H1 (cell line): ENCODE measurements around the gene FUBP3. TPM values are rescaled to one million over a fixed set of nuclear protein-coding genes. Genes with fewer than 3 reads are reported as not detected.

Source experiments
- CTCF ChIA-PET: fragments of 300-600 bp; sonication (Branson Sonifier 250); formaldehyde crosslinking; loops from one replicate; lab custom pipeline; 2021; ENCODE audit not compliant: partially characterized antibody; lab: Charles Lee
- POLR2A ChIA-PET: fragments of 300-600 bp; sonication (Branson Sonifier 250); formaldehyde crosslinking; loops from one replicate; lab custom pipeline; 2021; ENCODE audit warnings: inconsistent platforms; ENCODE audit not compliant: partially characterized antibody; lab: Charles Lee
- DNase-seq, 2 experiments: peaks; one replicate each; pipeline versions ENCODE4 v3.0.0 to v3.0.0-alpha.2; 2010 to 2022; ENCODE audit warnings: low spot score in 2 of 2, low read depth in 1 of 2, mixed read lengths in 1 of 2
- FAIRE-seq: peaks from 2 replicates; lab custom pipeline; 2011; peaks lifted over from hg19 to GRCh38; lab: Jason Lieb, UNC
- H2AFZ ChIP-seq: 2 replicates; pipeline ENCODE4 v1.8.1; 2012; ENCODE audit warnings: low read length, inconsistent platforms
- H2AK5ac ChIP-seq: 2 replicates; pipeline ENCODE4 v1.6.1; 2013; ENCODE audit warnings: low read depth, low read length
- H2BK120ac ChIP-seq: replicated peaks from 2 replicates; pipeline ENCODE3; 2013; ENCODE audit warnings: low read depth, low read length, inconsistent platforms
- H2BK12ac ChIP-seq: 2 replicates; pipeline ENCODE4 v1.6.1; 2013; ENCODE audit warnings: low read depth, low read length
- H2BK15ac ChIP-seq: 2 replicates; pipeline ENCODE4 v1.6.1; 2013; ENCODE audit warnings: low read length
- H2BK20ac ChIP-seq: 2 replicates; pipeline ENCODE4 v1.6.1; 2013; ENCODE audit warnings: low read length
- H2BK5ac ChIP-seq: 2 replicates; pipeline ENCODE4 v1.6.1; 2013; ENCODE audit warnings: low read depth, low read length
- H3K14ac ChIP-seq: 2 replicates; pipeline ENCODE4 v1.6.1; 2013; ENCODE audit warnings: inconsistent platforms; ENCODE audit not compliant: insufficient read length
- H3K18ac ChIP-seq: 2 replicates; pipeline ENCODE4 v1.6.1; 2013; ENCODE audit warnings: low read length; ENCODE audit errors: extremely low read depth
- H3K23ac ChIP-seq: 2 replicates; pipeline ENCODE4 v1.6.1; 2013; ENCODE audit warnings: inconsistent platforms; ENCODE audit not compliant: insufficient read length
- H3K23me2 ChIP-seq: 2 replicates; pipeline ENCODE4 v1.6.1; 2013; ENCODE audit warnings: low read depth, low read length
- H3K27ac ChIP-seq: 2 replicates; pipeline ENCODE4 v1.6.1; 2011; ENCODE audit warnings: low read depth, low read length, inconsistent platforms
- H3K27me3 ChIP-seq, 4 experiments: replicated peaks in 1 of 4; 1 replicate in 1 of 4; 2 replicates in 3 of 4; pipeline versions ENCODE4 v1.6.1 to v1.8.1; 2011 to 2013; ENCODE audit warnings: low read length in 3 of 4, mild to moderate bottlenecking in 3 of 4, inconsistent platforms in 2 of 4, mixed read lengths in 2 of 4, moderate library complexity in 1 of 4; ENCODE audit not compliant: control insufficient read depth in 3 of 4, insufficient read depth in 3 of 4; ENCODE audit errors: extremely low read depth in 1 of 4
- H3K36me3 ChIP-seq, 4 experiments: 2 replicates each; pipeline versions ENCODE4 v1.6.1 to v1.8.1; 2011 to 2013; ENCODE audit warnings: mild to moderate bottlenecking in 4 of 4, low read length in 3 of 4, moderate library complexity in 2 of 4, control low read depth in 1 of 4, inconsistent platforms in 1 of 4; ENCODE audit not compliant: insufficient read depth in 4 of 4, control insufficient read depth in 2 of 4
- H3K4ac ChIP-seq: replicated peaks from 2 replicates; pipeline ENCODE3; 2013; ENCODE audit warnings: low read length, low read depth, mixed read lengths, inconsistent platforms; ENCODE audit not compliant: insufficient read length
- H3K4me1 ChIP-seq, 4 experiments: replicated peaks in 1 of 4; 1 replicate in 1 of 4; 2 replicates in 3 of 4; pipeline versions ENCODE4 v1.6.1 to v1.8.1; 2011 to 2013; ENCODE audit warnings: low read length in 3 of 4, inconsistent platforms in 2 of 4, mixed read lengths in 1 of 4; ENCODE audit not compliant: insufficient read depth in 4 of 4, control insufficient read depth in 3 of 4
- H3K4me2 ChIP-seq, 2 experiments: 2 replicates each; pipeline versions ENCODE4 v1.6.1 to v1.8.1; 2011 to 2013; ENCODE audit warnings: low read depth in 2 of 2, low read length in 2 of 2, control low read depth in 1 of 2, inconsistent platforms in 1 of 2, mild to moderate bottlenecking in 1 of 2; ENCODE audit not compliant: insufficient read depth in 1 of 2
- H3K4me3 ChIP-seq, 4 experiments: fragments of 200-600, 300-600 bp in 1 of 4; sonication (generic), shearing (Covaris generic), sonication (Bioruptor Twin) in 1 of 4; 2 replicates each; pipeline versions ENCODE4 v1.5.1 to v1.8.1; 2011 to 2016; ENCODE audit warnings: low read length in 4 of 4, low read depth in 3 of 4, control low read depth in 2 of 4, inconsistent platforms in 2 of 4, mild to moderate bottlenecking in 2 of 4, mixed read lengths in 1 of 4, moderate library complexity in 1 of 4; ENCODE audit not compliant: insufficient read depth in 2 of 4; ENCODE audit errors: extremely low read depth in 1 of 4
- H3K56ac ChIP-seq: replicated peaks from 2 replicates; pipeline ENCODE3; 2013; ENCODE audit warnings: low read depth, mild to moderate bottlenecking, mixed read lengths, low read length, inconsistent platforms; ENCODE audit not compliant: insufficient read length
- H3K79me1 ChIP-seq: 2 replicates; pipeline ENCODE4 v1.6.1; 2013; ENCODE audit warnings: low read depth, low read length, control low read depth
- H3K79me2 ChIP-seq, 2 experiments: 2 replicates each; pipeline versions ENCODE4 v1.6.1 to v1.8.1; 2012 to 2013; ENCODE audit warnings: low read length in 2 of 2, mild to moderate bottlenecking in 2 of 2, inconsistent platforms in 1 of 2; ENCODE audit not compliant: insufficient read depth in 2 of 2, control insufficient read depth in 1 of 2
- H3K9ac ChIP-seq, 4 experiments: replicated peaks in 1 of 4; 1 replicate in 1 of 4; 2 replicates in 3 of 4; pipeline versions ENCODE4 v1.6.1 to v1.8.1; 2011 to 2013; ENCODE audit warnings: low read depth in 3 of 4, low read length in 3 of 4, control low read depth in 2 of 4, mild to moderate bottlenecking in 2 of 4, moderate library complexity in 2 of 4, inconsistent platforms in 1 of 4; ENCODE audit errors: extremely low read depth in 1 of 4
- H3K9me3 ChIP-seq, 2 experiments: 2 replicates each; pipeline versions ENCODE4 v1.6.1 to v1.8.1; 2012 to 2013; ENCODE audit warnings: mild to moderate bottlenecking in 2 of 2, moderate library complexity in 2 of 2, control low read depth in 1 of 2, inconsistent platforms in 1 of 2, low read depth in 1 of 2, low read length in 1 of 2, mixed read lengths in 1 of 2; ENCODE audit not compliant: insufficient read depth in 2 of 2
- H4K20me1 ChIP-seq, 2 experiments: replicated peaks in 1 of 2; 2 replicates each; pipeline versions ENCODE3 to v1.8.1; 2011 to 2013; ENCODE audit warnings: inconsistent platforms in 2 of 2, low read length in 2 of 2, mild to moderate bottlenecking in 1 of 2; ENCODE audit not compliant: insufficient read depth in 2 of 2, control insufficient read depth in 1 of 2
- H4K5ac ChIP-seq: 2 replicates; pipeline ENCODE4 v1.6.1; 2013; ENCODE audit warnings: low read length, low read depth, mixed read lengths, inconsistent platforms; ENCODE audit not compliant: insufficient read length
- H4K8ac ChIP-seq: 2 replicates; pipeline ENCODE4 v1.8.0; 2013; ENCODE audit warnings: mild to moderate bottlenecking, moderate library complexity, low read length, inconsistent platforms; ENCODE audit not compliant: insufficient read depth; ENCODE audit errors: extremely low read depth
- H4K91ac ChIP-seq: replicated peaks from 2 replicates; pipeline ENCODE3; 2013; ENCODE audit warnings: low read length, mixed read lengths, inconsistent platforms; ENCODE audit not compliant: insufficient read length
- CBX5 ChIP-seq: fragments of 300-800, 300-1000 bp; sonication (generic); IDR thresholded peaks from 2 replicates; pipeline ENCODE4 v1.7.1; 2016; ENCODE audit warnings: antibody characterized with exemption, low read length, low read depth
- EGR1 ChIP-seq: IDR thresholded peaks from 2 replicates; pipeline ENCODE4 v1.6.1; 2011; ENCODE audit warnings: low read depth, low read length, borderline replicate concordance
- SIRT6 ChIP-seq: IDR thresholded peaks from one replicate; pipeline ENCODE4 v1.7.1; 2012; ENCODE audit warnings: low read length, inconsistent platforms
- SP2 ChIP-seq: IDR thresholded peaks from 2 replicates; pipeline ENCODE4 v1.6.1; 2012; ENCODE audit warnings: mild to moderate bottlenecking, low read length, inconsistent platforms
- TAF1 ChIP-seq: IDR thresholded peaks from 2 replicates; pipeline ENCODE4 v1.6.1; 2011; ENCODE audit warnings: mild to moderate bottlenecking, low read depth, low read length
- TAF7 ChIP-seq: optimal IDR thresholded peaks from 2 replicates; pipeline ENCODE3; 2011; ENCODE audit warnings: low read depth, mild to moderate bottlenecking, inconsistent platforms, low read length, moderate library complexity, borderline replicate concordance
- ZNF274 ChIP-seq: IDR thresholded peaks from 2 replicates; pipeline ENCODE4 v1.7.0; 2012; ENCODE audit warnings: low read length, borderline replicate concordance; ENCODE audit errors: extremely low read depth
- WGBS, 2 experiments: shearing (Covaris generic) in 1 of 2; methylation state at CpG; one replicate each; pipeline versions ENCODE4 v1.1.6 to v1.1.7; 2013 to 2015; ENCODE audit warnings: low lambda C conversion rate in 2 of 2, mixed read lengths in 2 of 2, inconsistent platforms in 1 of 2, low coverage in 1 of 2, missing lambda C conversion rate in 1 of 2; ENCODE audit not compliant: insufficient replicate concordance in 2 of 2, insufficient coverage in 1 of 2, insufficient read length in 1 of 2; ENCODE audit errors: extremely low coverage in 1 of 2, missing lambda C conversion rate in 1 of 2; 5-methylcytosine and 5-hydroxymethylcytosine counted together
- polyA plus RNA-seq, 7 experiments: library from polyadenylated mRNA; depleted of rRNA in 3 of 7; stranded (reverse) in 5 of 7; unstranded in 2 of 7; fragments of >200 nt in 5 of 7; fragments of 200-250 nt in 2 of 7; gene quantifications; 1 replicate in 5 of 7; 2 replicates in 1 of 7; 4 replicates in 1 of 7; pipeline versions ENCODE4 v1.2.1 to v1.2.3, GENCODE V29; 2011 to 2013; ENCODE audit warnings: missing spikeins in 2 of 7, mixed read lengths in 2 of 7
- total RNA-seq: library from RNA; stranded (reverse); fragmentation: NEBNext Ultra II Directional; extraction: Animal tissue kit (Norgen Biotek cat#: 25700); gene quantifications from 2 replicates; pipeline ENCODE4 v1.2.1, GENCODE V29; 2021

Gene FUBP3
- total and polyA plus RNA-seq, 2 of the 8 experiments (the other 6 are each of a cell fraction or from before 2014, with no cell fraction given), result 23.7 to 76.4 TPM

DNA sequence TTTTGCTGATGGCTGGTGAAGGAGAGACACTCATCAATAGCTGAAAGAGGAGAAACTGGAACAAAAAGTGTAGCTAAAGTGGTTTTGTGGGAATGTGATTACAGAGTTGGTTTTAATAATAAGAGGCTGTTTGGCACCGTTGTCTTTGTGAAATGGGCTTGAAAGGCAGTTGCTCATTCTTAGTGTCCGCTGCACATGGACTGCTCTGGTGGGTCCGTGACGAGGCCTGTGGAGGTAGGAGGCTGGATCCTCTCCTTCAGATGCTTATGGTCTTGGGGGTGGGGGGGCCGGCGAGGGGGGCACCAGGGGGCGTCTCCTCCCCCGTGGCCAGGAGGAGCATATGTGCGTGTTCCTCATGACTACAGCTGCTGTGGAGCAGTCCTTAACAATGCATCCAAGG, 29.8 kb downstream of the FUBP3 start:
- Histone ChIP-seq H3K9me3 (no peaks in the 10 kb centered on the region), H2BK12ac (no peak overlapping the region), H4K91ac (no peak overlapping the region), H3K36me3 (peaks cover 5 to 29% (median 20%) of the 10 kb centered on the region in 4 experiments; a peak in 6 of 8 replicates), H2AFZ (no peak overlapping the region), H2AK5ac (no peak overlapping the region), H2BK5ac (no peak overlapping the region), H3K4me1 (no peaks in the 10 kb centered on the region; a peak in 1 of 7 replicates), H3K23me2 (no peaks in the 10 kb centered on the region), H3K79me2 (peaks cover 3 to 29% of the 10 kb centered on the region in 2 experiments; a peak in 3 of 4 replicates), H3K9ac (no peak overlapping the region), H3K4ac (no peak overlapping the region), H3K27me3 (no peaks in the 10 kb centered on the region), H3K14ac (no peak overlapping the region), H2BK120ac (no peak overlapping the region), H4K5ac (no peak overlapping the region), H4K8ac (no peak overlapping the region), H3K79me1 (peaks cover 6% of the 10 kb centered on the region), H3K4me3 (no peak overlapping the region), H3K27ac (no peak overlapping the region), H3K4me2 (no peak overlapping the region), H2BK15ac (no peak overlapping the region), H4K20me1 (peaks cover 0 to 6% of the 10 kb centered on the region in 2 experiments), H3K18ac (no peak overlapping the region), H3K56ac (no peak overlapping the region), H3K23ac (no peak overlapping the region), H2BK20ac (no peak overlapping the region)
- FAIRE-seq (no peak), DNase-seq (no peak)
- CTCF ChIA-PET, result interaction anchor here (0.8 to 3.5 kb wide), 8 partner anchors 9 to 258 kb away, joined by 3 to 10 read pairs (median 4); no protein-coding TSS in a partner anchor
- POLR2A ChIA-PET, result interaction anchor here (1.3 kb wide), 1 partner anchor 29 kb away, joined by 4 read pairs; the partner anchor contains the start of gene FUBP3
- WGBS, 2 experiments, result 87% methylated on average over 6 of the region's 9 CpGs; no CpG with 5 or more reads in 1 of the 2 experiments
- TF ChIP-seq SP2 (no peak), TAF7 (no peak), TAF1 (no peak), SIRT6 (no peak), CBX5 (no peak), ZNF274 (no peak), EGR1 (no peak)
